GM12892 (cell line): ENCODE measurements around the gene CDCA5.

ENCODE experiments used
- POLR2A ChIP-seq: IDR thresholded peaks from 2 replicates; pipeline ENCODE4 v1.6.1; 2011; ENCODE audit warnings: low read depth, low read length, control low read depth
- TAF1 ChIP-seq: IDR thresholded peaks from 2 replicates; pipeline ENCODE4 v1.6.1; 2011; ENCODE audit warnings: low read depth, mild to moderate bottlenecking, control low read depth, low read length, borderline replicate concordance

DNA sequence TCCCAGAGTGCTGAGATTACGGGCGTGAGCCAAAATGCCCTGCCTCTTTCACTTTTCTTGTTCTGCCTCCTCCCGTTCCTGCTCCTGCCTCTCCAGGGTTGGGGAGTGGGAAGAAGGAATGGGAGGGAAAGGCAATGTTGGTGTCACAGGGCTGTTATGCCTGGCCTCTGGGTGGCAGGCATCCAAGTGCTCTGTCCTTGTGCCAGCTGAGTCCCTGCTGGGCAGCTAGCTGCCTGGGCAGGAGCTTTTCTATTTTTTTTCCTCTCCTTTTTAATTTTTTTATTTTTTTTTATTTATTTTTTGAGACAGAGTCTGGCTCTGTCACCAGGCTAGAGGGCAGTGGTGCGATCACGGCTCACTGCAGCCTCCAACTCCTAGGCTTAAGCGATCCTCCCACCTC lies 46.9 kb downstream of the CDCA5 start:
- TF ChIP-seq POLR2A: no peak
- TF ChIP-seq TAF1: no peak
